NT2/D1 (cell line): ENCODE measurements around the gene NEGR1.

Source experiments
- DNase-seq: peaks from one replicate; pipeline ENCODE4 v3.0.0-alpha.2; 2011; ENCODE audit warnings: low read depth, low spot score
- H3K27me3 ChIP-seq: 2 replicates; pipeline ENCODE4 v1.6.0; 2011; ENCODE audit warnings: mild to moderate bottlenecking; ENCODE audit not compliant: insufficient read length, insufficient read depth
- H3K36me3 ChIP-seq: 2 replicates; pipeline ENCODE4 v1.6.1; 2011; ENCODE audit warnings: mild to moderate bottlenecking, low read length, mixed read lengths; ENCODE audit not compliant: insufficient read depth, insufficient read length
- H3K4me1 ChIP-seq: 2 replicates; pipeline ENCODE4 v1.5.1; 2011; ENCODE audit not compliant: insufficient read depth, insufficient read length
- H3K4me3 ChIP-seq: 2 replicates; pipeline ENCODE4 v1.5.1; 2011; ENCODE audit warnings: low read depth; ENCODE audit not compliant: insufficient read length
- H3K9ac ChIP-seq: 2 replicates; pipeline ENCODE4 v1.6.0; 2011; ENCODE audit warnings: low read depth; ENCODE audit not compliant: insufficient read length
- H3K9me3 ChIP-seq: 2 replicates; pipeline ENCODE4 v1.5.1; 2011; ENCODE audit warnings: mild to moderate bottlenecking, low read length; ENCODE audit not compliant: insufficient read depth
- SUZ12 ChIP-seq: IDR thresholded peaks from 2 replicates; pipeline ENCODE4 v1.6.1; 2011; ENCODE audit not compliant: insufficient read length, insufficient read depth; ENCODE audit errors: extremely low read depth
- YY1 ChIP-seq: IDR thresholded peaks from 2 replicates; pipeline ENCODE4 v1.6.1; 2011; ENCODE audit not compliant: insufficient read length, insufficient read depth
- ZNF274 ChIP-seq: IDR thresholded peaks from 2 replicates; pipeline ENCODE4 v1.6.1; 2011; ENCODE audit warnings: mild to moderate bottlenecking, low read depth, low read length

NEGR1 gene

DNA sequence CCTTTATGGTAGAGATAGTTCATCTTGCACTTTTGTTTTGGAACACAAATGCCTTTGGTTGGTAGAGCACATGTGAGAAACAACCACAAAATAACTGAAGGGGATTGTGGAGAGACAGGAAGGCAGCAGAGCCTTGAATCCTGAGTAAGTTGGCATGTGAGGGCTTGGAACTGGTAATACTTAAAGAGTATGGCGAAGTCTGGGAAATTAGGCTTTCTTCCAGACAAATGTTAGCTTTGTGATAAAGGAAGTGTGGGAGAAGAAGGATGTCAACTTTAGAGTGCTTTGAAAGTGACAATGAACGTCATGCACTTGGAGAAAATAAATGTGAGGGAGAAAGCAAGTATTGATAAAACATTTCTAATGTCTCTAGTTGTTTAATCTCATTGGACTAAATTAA lies 725.2 kb downstream of the NEGR1 start:
- Histone ChIP-seq H3K9me3 (no peaks in the 10 kb centered on the region), H3K4me1 (no peaks in the 10 kb centered on the region), H3K27me3 (no peaks in the 10 kb centered on the region), H3K36me3 (no peaks in the 10 kb centered on the region), H3K4me3 (no peak overlapping the region), H3K9ac (no peak overlapping the region)
- TF ChIP-seq YY1, result no peak
- TF ChIP-seq SUZ12, result no peak
- no peak for TF ChIP-seq ZNF274
- no peak for DNase-seq

DNA sequence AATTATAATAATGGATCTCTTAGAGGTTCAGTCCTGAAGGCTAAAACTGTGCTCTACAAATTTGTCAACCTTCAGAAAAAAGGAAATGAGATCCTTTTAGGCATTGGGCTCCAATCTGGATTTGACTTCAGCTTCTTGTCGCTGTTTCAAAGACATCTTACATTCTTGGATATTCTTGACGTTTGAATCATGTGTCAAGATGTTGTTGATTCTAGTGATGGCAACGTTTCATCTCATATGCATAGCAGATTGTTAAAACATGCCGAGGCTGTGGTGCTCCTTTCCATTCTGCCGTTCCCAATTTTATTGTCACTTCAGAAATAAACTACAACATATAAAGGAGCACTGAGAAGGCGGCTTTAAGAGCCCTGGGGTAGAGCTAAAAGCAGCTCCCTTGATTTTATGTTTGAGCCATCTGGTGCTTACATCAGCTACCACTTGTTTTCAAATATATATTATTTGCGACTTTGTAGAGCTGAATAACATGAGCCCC lies 733.9 kb downstream of the NEGR1 start:
- no peak for DNase-seq
- Histone ChIP-seq H3K36me3 (no peaks in the 10 kb centered on the region), H3K27me3 (no peaks in the 10 kb centered on the region), H3K4me3 (no peak overlapping the region), H3K9ac (no peak overlapping the region), H3K4me1 (no peaks in the 10 kb centered on the region), H3K9me3 (no peaks in the 10 kb centered on the region)
- TF ChIP-seq ZNF274 (no peak), SUZ12 (no peak), YY1 (no peak)

DNA sequence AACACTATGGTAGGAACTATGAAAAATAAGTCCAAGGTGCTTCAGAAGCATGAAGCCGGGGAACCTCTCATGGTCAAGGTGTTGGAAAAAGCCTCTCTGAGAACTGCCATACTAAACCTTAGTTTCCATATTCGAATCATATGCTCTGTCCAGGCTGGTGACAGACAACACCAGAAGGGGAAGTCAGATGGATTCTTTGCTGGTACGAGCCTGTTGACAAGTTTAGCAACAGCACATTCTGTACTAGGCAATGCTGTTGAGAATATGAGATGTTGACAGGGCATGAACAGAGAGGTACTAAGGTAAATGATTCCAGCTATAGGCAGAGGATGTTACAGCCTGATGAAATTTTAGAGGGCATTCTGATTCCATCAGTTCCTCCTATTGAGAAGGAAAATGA lies 740.2 kb downstream of the NEGR1 start:
- Histone ChIP-seq H3K9me3 (no peaks in the 10 kb centered on the region), H3K27me3 (no peaks in the 10 kb centered on the region), H3K9ac (no peak overlapping the region), H3K36me3 (no peaks in the 10 kb centered on the region), H3K4me1 (no peaks in the 10 kb centered on the region), H3K4me3 (no peak overlapping the region)
- DNase-seq, result no peak
- TF ChIP-seq SUZ12, result no peak
- TF ChIP-seq YY1, result no peak
- TF ChIP-seq ZNF274, result no peak

DNA sequence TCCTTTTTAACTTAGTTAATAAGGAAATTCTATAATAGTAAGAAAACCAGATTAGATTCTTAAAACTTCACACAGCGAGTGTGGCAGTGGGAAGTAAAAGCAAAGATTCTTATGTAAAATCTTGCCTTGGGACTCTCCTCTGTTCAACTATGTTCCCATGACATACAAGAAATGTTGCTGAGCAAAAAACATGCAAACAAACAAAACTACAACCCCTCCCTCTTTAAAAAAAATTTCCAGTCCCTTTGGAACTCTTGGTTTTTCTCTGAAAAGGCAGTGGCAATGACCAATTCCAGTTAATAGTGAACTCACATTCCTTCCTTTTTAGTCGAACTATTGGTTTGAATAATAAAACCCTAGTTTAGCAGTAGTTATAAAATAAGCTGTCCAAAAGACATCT lies 748.4 kb downstream of the NEGR1 start:
- TF ChIP-seq ZNF274 (no peak), SUZ12 (no peak), YY1 (no peak)
- Histone ChIP-seq H3K4me1 (no peaks in the 10 kb centered on the region), H3K4me3 (no peak overlapping the region), H3K9ac (no peak overlapping the region), H3K27me3 (no peaks in the 10 kb centered on the region), H3K9me3 (no peaks in the 10 kb centered on the region), H3K36me3 (no peaks in the 10 kb centered on the region)
- no peak for DNase-seq

DNA sequence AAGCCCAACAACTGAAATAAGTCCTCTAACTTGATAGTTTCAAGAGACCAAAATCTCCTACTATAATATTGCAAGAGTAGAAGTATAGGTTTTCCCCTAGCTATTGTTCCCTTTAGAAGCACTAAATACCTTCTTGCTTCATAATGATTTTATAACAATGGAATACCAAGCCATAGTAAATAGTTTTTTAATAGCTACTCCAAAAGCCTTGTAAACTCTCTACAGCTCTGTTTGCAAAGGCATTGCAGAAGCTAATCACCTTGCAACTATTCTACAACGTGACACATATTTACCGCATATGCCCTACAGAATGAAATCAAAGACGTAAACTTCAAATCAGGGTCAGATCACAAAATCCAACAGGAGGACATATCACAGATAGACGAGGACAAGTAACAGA lies 750.0 kb downstream of the NEGR1 start:
- no peaks in the 10 kb centered on the region for H3K36me3 ChIP-seq
- H3K9ac ChIP-seq, result no peak overlapping the region
- no peaks in the 10 kb centered on the region for H3K4me1 ChIP-seq
- TF ChIP-seq ZNF274 (no peak), YY1 (no peak), SUZ12 (no peak)
- no peak overlapping the region for H3K4me3 ChIP-seq
- no peak for DNase-seq
- H3K9me3 ChIP-seq, result no peaks in the 10 kb centered on the region
- no peaks in the 10 kb centered on the region for H3K27me3 ChIP-seq

DNA sequence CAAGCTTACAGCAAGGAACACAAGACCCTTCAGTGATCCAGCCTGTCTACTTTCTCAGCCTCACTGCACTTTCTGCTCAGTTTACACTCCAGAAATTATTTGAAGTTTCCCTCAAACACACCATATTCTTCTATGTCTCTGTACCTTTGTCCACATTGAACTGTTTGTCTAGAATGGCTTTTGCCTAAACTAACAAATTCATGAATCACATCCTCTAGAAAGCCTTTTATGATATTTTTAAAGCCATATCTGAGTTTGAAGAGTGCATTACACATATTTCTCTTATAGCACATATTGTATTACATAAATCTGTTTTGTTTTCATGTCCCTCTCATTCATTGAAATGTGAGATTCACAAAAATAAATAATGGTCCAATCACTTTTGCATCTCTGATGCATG lies 755.5 kb downstream of the NEGR1 start:
- no peak for DNase-seq
- H3K9me3 ChIP-seq, result no peaks in the 10 kb centered on the region
- no peak overlapping the region for H3K4me3 ChIP-seq
- TF ChIP-seq YY1 (no peak), ZNF274 (no peak), SUZ12 (no peak)
- H3K36me3 ChIP-seq, result no peaks in the 10 kb centered on the region
- H3K4me1 ChIP-seq, result no peaks in the 10 kb centered on the region
- H3K9ac ChIP-seq, result no peak overlapping the region
- no peaks in the 10 kb centered on the region for H3K27me3 ChIP-seq

DNA sequence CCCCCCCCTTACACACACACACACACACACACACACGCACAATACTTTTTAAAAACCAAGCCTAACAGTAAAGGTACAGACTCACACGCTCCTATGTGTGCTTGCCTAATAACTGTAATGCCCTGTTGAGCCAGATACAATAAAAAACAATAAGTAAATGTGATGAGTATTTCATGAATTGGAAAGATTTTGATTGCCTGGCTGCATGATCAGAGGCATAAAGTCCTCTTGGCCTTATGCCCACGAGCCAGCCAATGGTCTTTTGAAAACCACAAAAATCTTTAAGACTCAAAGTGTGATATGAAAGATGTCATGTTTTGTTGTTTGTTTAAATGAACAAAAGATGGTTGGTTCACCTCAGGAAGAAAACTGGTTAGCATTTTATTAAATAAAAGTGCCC lies 759.6 kb downstream of the NEGR1 start:
- no peaks in the 10 kb centered on the region for H3K27me3 ChIP-seq
- H3K4me3 ChIP-seq, result no peak overlapping the region
- H3K9me3 ChIP-seq, result no peaks in the 10 kb centered on the region
- no peak for TF ChIP-seq YY1
- TF ChIP-seq SUZ12, result no peak
- TF ChIP-seq ZNF274, result no peak
- no peak for DNase-seq
- no peaks in the 10 kb centered on the region for H3K4me1 ChIP-seq
- H3K9ac ChIP-seq, result no peak overlapping the region
- H3K36me3 ChIP-seq, result no peaks in the 10 kb centered on the region

DNA sequence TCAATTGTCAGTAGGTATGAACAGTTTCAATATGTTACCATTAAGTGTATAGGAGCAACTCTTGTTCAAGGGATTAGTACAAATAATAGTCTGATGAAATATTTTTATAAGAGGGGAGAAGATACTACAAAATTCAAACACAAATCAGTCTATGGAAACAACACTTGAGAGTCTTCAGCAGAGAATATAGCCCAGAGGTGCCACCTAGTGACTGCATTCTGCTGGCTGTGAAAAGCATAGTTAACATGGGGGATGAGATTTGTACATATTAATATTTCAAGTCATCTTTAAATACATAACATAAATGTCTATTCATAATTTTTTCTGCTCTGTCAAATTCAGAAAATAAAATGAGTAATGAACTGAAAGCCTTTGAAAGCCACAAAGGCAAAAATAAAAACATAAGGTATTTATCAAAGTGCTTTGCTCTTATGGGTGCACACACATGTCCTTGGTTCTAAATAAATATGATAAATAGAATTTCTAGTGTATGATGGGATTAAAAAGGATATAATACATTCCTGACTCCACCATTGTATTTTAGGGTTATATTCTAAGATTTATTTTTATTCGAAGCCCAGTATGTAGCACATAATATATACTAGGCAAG lies 760.6 kb downstream of the NEGR1 start:
- no peaks in the 10 kb centered on the region for H3K36me3 ChIP-seq
- no peak for TF ChIP-seq ZNF274
- TF ChIP-seq YY1, result no peak
- no peak for TF ChIP-seq SUZ12
- no peaks in the 10 kb centered on the region for H3K27me3 ChIP-seq
- H3K9me3 ChIP-seq, result no peaks in the 10 kb centered on the region
- no peak overlapping the region for H3K9ac ChIP-seq
- peak; percentile 43 for DNase-seq
- no peak overlapping the region for H3K4me3 ChIP-seq
- no peaks in the 10 kb centered on the region for H3K4me1 ChIP-seq
